Tibial nerve (tissue), 4 donors: ENCODE measurements around the gene ARAF.

Experiments
- CTCF ChIP-seq, 5 experiments: fragments of 200-600 bp in 3 of 5; fragments of 450-650 bp in 2 of 5; sonication (generic) in 3 of 5; IDR thresholded peaks; one replicate each; pipeline ENCODE4 v1.5.1; 2016 to 2019; ENCODE audit warnings: antibody characterized with exemption in 5 of 5, mild to moderate bottlenecking in 3 of 5, moderate library complexity in 2 of 5
- EP300 ChIP-seq, 2 donors: sonication (generic); formaldehyde crosslinking; IDR thresholded peaks; one replicate each; pipeline ENCODE4 v1.6.1; 2017; ENCODE audit warnings: antibody characterized with exemption in 2 of 2, mild to moderate bottlenecking in 1 of 2
- POLR2A ChIP-seq, 2 donors: fragments of 450-650 bp; IDR thresholded peaks; one replicate each; pipeline ENCODE4 v1.6.1; 2017; ENCODE audit warnings: antibody characterized with exemption in 2 of 2, mild to moderate bottlenecking in 2 of 2, moderate library complexity in 2 of 2

DNA sequence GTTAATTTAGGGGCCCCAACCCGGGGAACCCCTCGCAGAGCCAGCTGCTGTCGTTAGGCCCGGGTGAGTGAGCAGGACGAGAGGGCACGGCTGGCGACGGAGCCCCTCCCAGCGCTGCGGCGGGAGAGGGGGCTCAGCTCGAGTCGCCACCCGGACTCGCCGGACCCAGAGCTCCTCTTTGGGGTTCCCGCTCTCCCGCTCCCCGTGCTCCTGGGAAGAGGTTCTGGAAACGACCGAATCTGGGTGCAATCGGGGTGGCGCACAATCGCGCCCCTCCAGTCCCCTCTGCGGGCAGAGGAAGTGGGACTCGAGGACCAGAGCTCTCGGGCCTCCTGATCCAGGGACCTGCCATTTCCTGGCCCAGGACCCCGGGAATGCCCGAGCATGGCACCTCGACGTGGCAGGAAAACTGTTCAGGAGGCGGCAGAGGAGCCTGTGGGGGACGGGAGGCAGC lies 37.3 kb upstream of the ARAF start:
- TF ChIP-seq CTCF (IDR thresholded peaks at IDR 0.05): no peak
- no peak for TF ChIP-seq POLR2A (IDR thresholded peaks at IDR 0.05)
- TF ChIP-seq EP300 (IDR thresholded peaks at IDR 0.05): no peak
